ENCODE results near the gene MBTD1.

GRCh38 chr17:51191895-51192294, 68.0 kb downstream of the MBTD1 start:
- no peak for TF ChIP-seq CTCF (IDR thresholded peaks at IDR 0.05)
- no peak for TF ChIP-seq POLR2A (IDR thresholded peaks at IDR 0.05)

All from body of pancreas (tissue), 4 donors.